Endothelial cell of umbilical vein (primary cell): ENCODE measurements around the gene APOC1. TPM values are rescaled to one million over a fixed set of nuclear protein-coding genes. Genes with fewer than 3 reads are reported as not detected.

Source experiments
- BruUV-seq: library from RNA; stranded (reverse); fragments of 400-500 nt; replicated peaks from 2 replicates; lab custom pipeline; 2021; lab: Mats Ljungman, UMichigan
- CTCF ChIA-PET: fragments of 300-600, 350-600 bp; sonication (Branson Sonifier 250); formaldehyde crosslinking; loops from one replicate; lab custom pipeline; 2021; ENCODE audit warnings: antibody characterized with exemption, inconsistent platforms; lab: Charles Lee
- POLR2A ChIA-PET: fragments of 300-600, 350-600 bp; sonication (Branson Sonifier 250); formaldehyde crosslinking; loops from one replicate; lab custom pipeline; 2021; ENCODE audit warnings: antibody characterized with exemption, inconsistent platforms; lab: Charles Lee
- DNase-seq: peaks from one replicate; pipeline ENCODE4 v3.0.0-alpha.2; 2011; ENCODE audit warnings: low read depth, low spot score
- FAIRE-seq: peaks from 2 replicates; lab custom pipeline; 2011; peaks lifted over from hg19 to GRCh38; lab: Jason Lieb, UNC
- H2AFZ ChIP-seq: 2 replicates; pipeline ENCODE4 v1.6.0; 2012; ENCODE audit warnings: low read depth, low read length, control low read depth, inconsistent platforms
- H3K27ac ChIP-seq: 2 replicates; pipeline ENCODE4 v1.5.1; 2011; ENCODE audit warnings: low read depth, mild to moderate bottlenecking, control low read depth, low read length, moderate library complexity; ENCODE audit not compliant: insufficient read depth
- H3K27me3 ChIP-seq, 2 experiments: 2 replicates each; pipeline versions ENCODE4 v1.6.0 to v1.6.1; 2011; ENCODE audit warnings: low read length in 2 of 2, mixed read lengths in 1 of 2; ENCODE audit not compliant: control insufficient read depth in 2 of 2, insufficient read depth in 2 of 2
- H3K36me3 ChIP-seq, 2 experiments: 2 replicates in 1 of 2; 3 replicates in 1 of 2; pipeline ENCODE4 v1.5.1; 2011; ENCODE audit warnings: low read length in 2 of 2, mild to moderate bottlenecking in 1 of 2, moderate library complexity in 1 of 2; ENCODE audit not compliant: control insufficient read depth in 2 of 2, insufficient read depth in 2 of 2; ENCODE audit errors: extremely low read depth in 1 of 2
- H3K4me1 ChIP-seq: 3 replicates; pipeline ENCODE4 v1.5.1; 2011; ENCODE audit warnings: mild to moderate bottlenecking, low read length; ENCODE audit not compliant: control insufficient read depth, insufficient read depth; ENCODE audit errors: extremely low read depth
- H3K4me2 ChIP-seq: 2 replicates; pipeline ENCODE4 v1.6.1; 2011; ENCODE audit warnings: low read length, control low read depth, mixed read lengths; ENCODE audit not compliant: insufficient read depth
- H3K4me3 ChIP-seq, 3 experiments: fragments of 200-600 bp in 1 of 3; sonication (generic), shearing (Covaris generic) in 1 of 3; replicated peaks in 1 of 3; 2 replicates each; pipeline ENCODE4 v1.5.1; 2011 to 2016; ENCODE audit warnings: control low read depth in 3 of 3, low read length in 3 of 3, mild to moderate bottlenecking in 2 of 3, inconsistent platforms in 1 of 3, low read depth in 1 of 3, moderate library complexity in 1 of 3; ENCODE audit not compliant: insufficient read depth in 1 of 3
- H3K79me2 ChIP-seq: 2 replicates; pipeline ENCODE4 v1.6.0; 2012; ENCODE audit warnings: low read length, inconsistent platforms; ENCODE audit not compliant: control insufficient read depth, insufficient read depth
- H3K9ac ChIP-seq: replicated peaks from 2 replicates; pipeline ENCODE3; 2011; ENCODE audit warnings: low read length, control low read depth; ENCODE audit not compliant: insufficient read depth; ENCODE audit errors: extremely low read depth
- H3K9me1 ChIP-seq: replicated peaks from 3 replicates; pipeline ENCODE4 v1.6.0; 2011; ENCODE audit warnings: mild to moderate bottlenecking, low read length; ENCODE audit not compliant: control insufficient read depth, insufficient read depth; ENCODE audit errors: extremely low read depth
- H3K9me3 ChIP-seq: replicated peaks from 2 replicates; pipeline ENCODE4 v1.5.1; 2012; ENCODE audit warnings: low read length, inconsistent platforms; ENCODE audit not compliant: control insufficient read depth, insufficient read depth
- H4K20me1 ChIP-seq: replicated peaks from 2 replicates; pipeline ENCODE3; 2011; ENCODE audit warnings: mild to moderate bottlenecking, low read length; ENCODE audit not compliant: control insufficient read depth, insufficient read depth; ENCODE audit errors: extremely low read depth
- EZH2 ChIP-seq: IDR thresholded peaks from 2 replicates; pipeline ENCODE4 v1.6.1; 2012; ENCODE audit warnings: borderline replicate concordance, low read depth, mild to moderate bottlenecking, moderate library complexity, low read length, inconsistent platforms; ENCODE audit not compliant: severe bottlenecking
- FOS ChIP-seq: IDR thresholded peaks from 2 replicates; pipeline ENCODE4 v1.6.1; 2011; ENCODE audit warnings: mild to moderate bottlenecking, low read length, moderate library complexity, borderline replicate concordance; ENCODE audit not compliant: insufficient read depth
- GATA2 ChIP-seq: IDR thresholded peaks from 2 replicates; pipeline ENCODE4 v1.7.0; 2011; ENCODE audit warnings: low read depth, mild to moderate bottlenecking, moderate library complexity, mixed read lengths, low read length; ENCODE audit not compliant: insufficient read length, insufficient read depth
- JUN ChIP-seq: IDR thresholded peaks from 2 replicates; pipeline ENCODE4 v1.6.1; 2011; ENCODE audit warnings: borderline replicate concordance, low read depth; ENCODE audit not compliant: insufficient read length, insufficient read depth
- MYC ChIP-seq: IDR thresholded peaks from one replicate; pipeline ENCODE4 v1.6.1; 2011; ENCODE audit warnings: mild to moderate bottlenecking, low read depth, low read length
- POLR2A ChIP-seq: IDR thresholded peaks from 2 replicates; pipeline ENCODE4 v1.6.1; 2012; ENCODE audit warnings: low read depth, mild to moderate bottlenecking, control low read depth, low read length
- POLR2AphosphoS5 ChIP-seq: IDR thresholded peaks from 2 replicates; pipeline ENCODE4 v1.6.1; 2012; ENCODE audit warnings: low read depth, mild to moderate bottlenecking, control low read depth, low read length, moderate library complexity; ENCODE audit not compliant: insufficient read depth
- dilution Hi-C: fragments of 300-500 bp; cut with MboI; formaldehyde crosslinking; loops from one replicate; pipeline ENCODE4 v1.15.0; 2019; ENCODE audit warnings: low sequenced_read_pairs; ENCODE audit not compliant: extremely low pct_ligation_motif_present
- intact Hi-C: fragments of 100-400 bp; cut with micrococcal nuclease; formaldehyde crosslinking; loops from one replicate; pipeline ENCODE4 v1.10.0; 2022
- polyA plus RNA-seq, 4 experiments: library from polyadenylated mRNA; depleted of rRNA in 3 of 4; stranded (reverse) in 3 of 4; unstranded in 1 of 4; fragments of >200 nt; gene quantifications; 2 replicates each; pipeline versions ENCODE4 v1.2.1 to v1.2.3, GENCODE V29; 2011 to 2012; ENCODE audit warnings: missing spikeins in 1 of 4
- total RNA-seq: library from RNA; stranded (reverse); gene quantifications from 2 replicates; pipeline ENCODE4 v1.2.3, GENCODE V29; 2021
- TF ChIP-seq, protein P1 (sequence below), 2 donors: IDR thresholded peaks; 1 replicate in 1 of 2; 2 replicates in 1 of 2; pipeline ENCODE4 v1.5.1; 2011; ENCODE audit warnings: low read length in 2 of 2, mild to moderate bottlenecking in 2 of 2, moderate library complexity in 2 of 2, control low read depth in 1 of 2, inconsistent platforms in 1 of 2, low read depth in 1 of 2; ENCODE audit not compliant: insufficient read depth in 1 of 2; ENCODE audit errors: extremely low read depth in 1 of 2
- TF ChIP-seq, protein P2 (sequence below): IDR thresholded peaks from 2 replicates; pipeline ENCODE4 v1.6.1; 2011; ENCODE audit not compliant: insufficient read depth, insufficient read length

APOC1 gene
- total and polyA plus RNA-seq, 2 donors (not counting 3 experiments of a cell fraction or from before 2014, with no cell fraction given) = 5.0 to 18.5 TPM

DNA sequence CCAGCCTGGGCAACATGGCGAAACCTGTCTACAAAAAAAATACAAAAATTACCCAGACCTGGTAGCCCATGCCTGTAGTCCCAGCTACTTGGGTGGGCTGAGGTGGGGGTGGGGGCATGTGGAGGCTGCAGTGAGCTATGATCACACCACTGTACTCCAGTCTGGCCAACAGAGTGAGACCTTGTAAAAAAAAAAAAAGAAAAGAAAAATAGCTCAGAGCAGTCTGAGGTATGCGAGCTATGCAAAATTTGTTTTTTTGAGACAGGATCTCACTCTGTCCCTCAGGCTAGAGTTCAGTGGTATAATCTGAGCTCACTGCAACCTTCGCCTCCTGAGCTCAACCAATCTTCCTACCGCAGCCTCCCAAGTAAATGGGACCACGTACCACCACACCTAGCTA, 30.5 kb upstream of the APOC1 start:
- no TSS peak for BruUV-seq
- Histone ChIP-seq H2AFZ (no peak overlapping the region), H3K36me3 (peaks cover 2 to 30% of the 10 kb centered on the region in 2 experiments), H3K4me2 (no peak overlapping the region), H3K4me3 (no peak overlapping the region), H4K20me1 (no peaks in the 10 kb centered on the region), H3K27me3 (no peaks in the 10 kb centered on the region), H3K4me1 (peaks cover 9% of the 10 kb centered on the region), H3K9me1 (no peaks in the 10 kb centered on the region), H3K9ac (no peak overlapping the region), H3K27ac (no peak overlapping the region), H3K9me3 (no peaks in the 10 kb centered on the region), H3K79me2 (no peaks in the 10 kb centered on the region)
- CTCF ChIA-PET = interaction anchor here (1.0 to 1.9 kb wide), 4 partner anchors 13 to 313 kb away, joined by 3 to 5 read pairs (median 4); no protein-coding TSS in a partner anchor
- TF ChIP-seq, protein P1, sequence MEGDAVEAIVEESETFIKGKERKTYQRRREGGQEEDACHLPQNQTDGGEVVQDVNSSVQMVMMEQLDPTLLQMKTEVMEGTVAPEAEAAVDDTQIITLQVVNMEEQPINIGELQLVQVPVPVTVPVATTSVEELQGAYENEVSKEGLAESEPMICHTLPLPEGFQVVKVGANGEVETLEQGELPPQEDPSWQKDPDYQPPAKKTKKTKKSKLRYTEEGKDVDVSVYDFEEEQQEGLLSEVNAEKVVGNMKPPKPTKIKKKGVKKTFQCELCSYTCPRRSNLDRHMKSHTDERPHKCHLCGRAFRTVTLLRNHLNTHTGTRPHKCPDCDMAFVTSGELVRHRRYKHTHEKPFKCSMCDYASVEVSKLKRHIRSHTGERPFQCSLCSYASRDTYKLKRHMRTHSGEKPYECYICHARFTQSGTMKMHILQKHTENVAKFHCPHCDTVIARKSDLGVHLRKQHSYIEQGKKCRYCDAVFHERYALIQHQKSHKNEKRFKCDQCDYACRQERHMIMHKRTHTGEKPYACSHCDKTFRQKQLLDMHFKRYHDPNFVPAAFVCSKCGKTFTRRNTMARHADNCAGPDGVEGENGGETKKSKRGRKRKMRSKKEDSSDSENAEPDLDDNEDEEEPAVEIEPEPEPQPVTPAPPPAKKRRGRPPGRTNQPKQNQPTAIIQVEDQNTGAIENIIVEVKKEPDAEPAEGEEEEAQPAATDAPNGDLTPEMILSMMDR (IDR thresholded peaks at IDR 0.05; ENCODE audit: extremely low read depth in 1 of 2, insufficient read depth in 1 of 2, low read depth in 1 of 2, low read length in 2 of 2) = no peak
- TF ChIP-seq EZH2 = no peak
- no peak for TF ChIP-seq FOS
- TF ChIP-seq JUN = no peak
- TF ChIP-seq POLR2AphosphoS5 = no peak
- TF ChIP-seq, protein P2, sequence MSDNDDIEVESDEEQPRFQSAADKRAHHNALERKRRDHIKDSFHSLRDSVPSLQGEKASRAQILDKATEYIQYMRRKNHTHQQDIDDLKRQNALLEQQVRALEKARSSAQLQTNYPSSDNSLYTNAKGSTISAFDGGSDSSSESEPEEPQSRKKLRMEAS = no peak
- TF ChIP-seq GATA2 = no peak
- TF ChIP-seq MYC = no peak
- TF ChIP-seq POLR2A = no peak
- DNase-seq (no peak), FAIRE-seq (no peak)
- POLR2A ChIA-PET = no interaction called here
- intact Hi-C loops (no loop called here), dilution Hi-C loops (no loop called here)
